ENCODE measurements around the gene CD200R1.

- TF ChIP-seq CTCF (conservative IDR thresholded peaks at IDR 0.05 in 1 of 2, IDR thresholded peaks at IDR 0.05 in 1 of 2; ENCODE audit: low read depth in 1 of 2, low read length in 2 of 2) (no peak), EZH2 (IDR thresholded peaks at IDR 0.05; ENCODE audit: low read length, missing control alignments) (no peak)
Observed at GRCh38 chr3:112956351-112956750, 18.6 kb downstream of the CD200R1 start.
